Chondrocyte (in vitro differentiated cells): ENCODE results near the gene BRD9. TPM values are rescaled to one million over a fixed set of nuclear protein-coding genes. Genes with fewer than 3 reads are reported as not detected.

Source experiments
- DNase-seq: peaks from one replicate; pipeline ENCODE4 v3.0.0; 2021; ENCODE audit warnings: mixed read lengths, low spot score
- H3K27ac Mint-ChIP-seq: one replicate; pipeline ENCODE4 v1.8.0; 2021; ENCODE audit warnings: mild to moderate bottlenecking, moderate library complexity, mixed read lengths; ENCODE audit not compliant: unreplicated experiment
- H3K27me3 Mint-ChIP-seq: 2 replicates; pipeline ENCODE4 v1.8.0; 2021; ENCODE audit warnings: low read depth, mixed read lengths
- H3K36me3 Mint-ChIP-seq: 2 replicates; pipeline ENCODE4 v1.8.0; 2021; ENCODE audit warnings: low read depth, mixed read lengths
- H3K4me1 Mint-ChIP-seq: 2 replicates; pipeline ENCODE4 v1.8.0; 2021; ENCODE audit warnings: low read depth, mild to moderate bottlenecking, mixed read lengths
- H3K4me3 Mint-ChIP-seq: one replicate; pipeline ENCODE4 v1.8.0; 2021; ENCODE audit warnings: mild to moderate bottlenecking, moderate library complexity, mixed read lengths; ENCODE audit not compliant: unreplicated experiment
- H3K9me3 Mint-ChIP-seq: 2 replicates; pipeline ENCODE4 v1.8.0; 2021; ENCODE audit warnings: low read depth, mixed read lengths
- CTCF ChIP-seq: fragments of 200-600 bp; sonication (generic); IDR thresholded peaks from 2 replicates; pipeline ENCODE4 v1.5.0; 2021; ENCODE audit warnings: antibody characterized with exemption, mild to moderate bottlenecking, moderate library complexity
- total RNA-seq: library from RNA; stranded (reverse); gene quantifications from 3 replicates; pipeline ENCODE4 v1.2.1, GENCODE V29; 2021

Gene BRD9
- total RNA-seq, 1 donor from 2014 or later, result 26.5 TPM

DNA sequence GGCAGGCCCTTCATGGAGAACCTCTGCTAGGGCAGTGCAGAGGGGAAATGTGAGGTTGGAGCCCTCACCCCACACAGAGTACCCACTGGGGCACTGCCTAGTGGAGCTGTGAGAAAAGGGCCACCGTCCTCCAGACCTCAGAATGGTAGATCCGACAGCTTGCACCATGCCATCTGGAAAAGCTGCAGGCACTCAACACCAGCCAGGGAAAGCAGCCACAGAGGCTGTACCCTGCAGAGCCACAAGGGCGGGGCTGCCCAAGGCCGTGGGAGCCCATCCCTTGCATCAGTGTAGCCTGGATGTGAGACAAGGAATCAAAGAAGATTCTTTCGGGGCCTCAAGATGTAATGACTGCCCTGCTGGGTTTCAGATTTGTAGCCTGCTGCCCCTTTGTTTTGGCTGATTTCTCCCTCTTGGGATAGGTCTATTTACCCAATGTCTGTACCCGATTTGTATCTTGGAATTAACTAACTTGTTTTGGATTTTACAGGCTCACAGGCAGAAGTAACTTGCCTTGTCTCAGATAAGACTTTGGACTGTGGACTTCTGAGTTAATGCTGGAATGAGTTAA, 25.2 kb downstream of the BRD9 start:
- no peaks in the 10 kb centered on the region for H3K4me1 Mint-ChIP-seq
- H3K9me3 Mint-ChIP-seq, result no peaks in the 10 kb centered on the region
- H3K4me3 Mint-ChIP-seq, result no peak overlapping the region
- no peak for TF ChIP-seq CTCF
- H3K36me3 Mint-ChIP-seq, result peaks cover 48% of the 10 kb centered on the region
- no peak overlapping the region for H3K27ac Mint-ChIP-seq
- DNase-seq, result no peak
- no peaks in the 10 kb centered on the region for H3K27me3 Mint-ChIP-seq

DNA sequence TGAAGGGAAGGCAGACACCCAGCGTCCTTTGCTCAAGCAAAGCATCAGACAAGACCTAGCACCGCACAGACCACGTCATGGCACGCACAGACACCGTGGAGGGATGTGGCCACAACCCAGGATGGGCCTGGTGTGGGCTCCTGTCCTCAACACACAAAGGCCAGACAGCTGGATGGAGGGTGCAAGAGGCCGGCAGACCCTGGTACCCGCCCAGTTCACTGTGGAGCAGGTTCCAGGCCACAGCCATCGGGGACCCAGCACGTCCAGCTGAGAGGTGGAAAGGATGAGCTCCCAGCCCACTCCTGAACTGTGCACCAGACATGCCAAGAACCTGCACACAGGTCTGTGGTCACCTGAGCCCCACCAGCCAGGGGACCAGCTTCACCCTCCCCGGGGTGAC, 26.8 kb downstream of the BRD9 start:
- H3K36me3 Mint-ChIP-seq, result peaks cover 41% of the 10 kb centered on the region
- TF ChIP-seq CTCF, result no peak
- H3K27ac Mint-ChIP-seq, result no peak overlapping the region

GRCh38 chr5:865168-865521, 27.5 kb downstream of the BRD9 start:
- no peak for TF ChIP-seq CTCF
- no peaks in the 10 kb centered on the region for H3K27me3 Mint-ChIP-seq
- no peaks in the 10 kb centered on the region for H3K4me1 Mint-ChIP-seq
- peaks cover 34% of the 10 kb centered on the region for H3K36me3 Mint-ChIP-seq
- H3K4me3 Mint-ChIP-seq, result no peak overlapping the region
- H3K27ac Mint-ChIP-seq, result no peak overlapping the region
- peak; percentile 93 for DNase-seq
- no peaks in the 10 kb centered on the region for H3K9me3 Mint-ChIP-seq

More for the DNA sequence above, 26.8 kb downstream of the BRD9 start:
- Mint-ChIP-seq H3K4me3 (no peak overlapping the region), H3K4me1 (no peaks in the 10 kb centered on the region), H3K9me3 (no peaks in the 10 kb centered on the region), H3K27me3 (no peaks in the 10 kb centered on the region)
- DNase-seq, result no peak

- no peak for TF ChIP-seq CTCF
- H3K27ac Mint-ChIP-seq, result no peak overlapping the region
- no peaks in the 10 kb centered on the region for H3K27me3 Mint-ChIP-seq
- no peak overlapping the region for H3K4me3 Mint-ChIP-seq
- no peak for DNase-seq
- no peaks in the 10 kb centered on the region for H3K9me3 Mint-ChIP-seq
- peaks cover 31% of the 10 kb centered on the region for H3K36me3 Mint-ChIP-seq
- H3K4me1 Mint-ChIP-seq, result no peaks in the 10 kb centered on the region
These were observed 28.0 kb downstream of the BRD9 start for GRCh38 chr5:864492-865167.

GRCh38 chr5:863244-863805, 29.3 kb downstream of the BRD9 start:
- peaks cover 24% of the 10 kb centered on the region for H3K36me3 Mint-ChIP-seq
- H3K4me3 Mint-ChIP-seq, result no peak overlapping the region
- no peaks in the 10 kb centered on the region for H3K27me3 Mint-ChIP-seq
- H3K9me3 Mint-ChIP-seq, result no peaks in the 10 kb centered on the region
- no peaks in the 10 kb centered on the region for H3K4me1 Mint-ChIP-seq
- no peak for DNase-seq
- TF ChIP-seq CTCF, result no peak
- no peak overlapping the region for H3K27ac Mint-ChIP-seq
